Fibroblast of skin of scalp (primary cell): Measurements from ENCODE around the gene VGLL3.
A peak's percentile ranks its signal among the peaks of the same experiment; 100 is the strongest.

Experiments used
- DNase-seq: peaks from one replicate; pipeline ENCODE4 v3.0.0-alpha.2; 2013

The VGLL3 gene

DNA sequence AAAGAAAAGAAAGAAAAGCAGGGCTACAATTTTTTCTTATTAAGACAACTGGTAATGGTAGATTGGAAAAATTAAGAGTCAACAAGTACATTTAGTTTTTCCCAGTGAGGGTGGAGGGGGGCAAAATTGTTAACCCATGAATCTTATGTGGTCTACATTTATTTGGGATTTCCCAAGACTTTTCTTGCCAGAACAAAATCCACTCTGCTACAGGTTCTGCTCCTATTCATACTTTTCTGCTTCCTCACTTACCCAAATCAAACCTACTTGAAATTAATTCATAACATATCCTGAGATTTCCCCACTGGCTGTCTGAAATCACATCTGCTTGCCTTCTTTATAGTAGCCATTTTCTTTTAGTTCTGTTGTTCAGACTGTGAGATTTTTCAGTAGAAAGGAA lies 41.1 kb downstream of the VGLL3 start:
- DNase-seq, result peak; percentile 75

DNA sequence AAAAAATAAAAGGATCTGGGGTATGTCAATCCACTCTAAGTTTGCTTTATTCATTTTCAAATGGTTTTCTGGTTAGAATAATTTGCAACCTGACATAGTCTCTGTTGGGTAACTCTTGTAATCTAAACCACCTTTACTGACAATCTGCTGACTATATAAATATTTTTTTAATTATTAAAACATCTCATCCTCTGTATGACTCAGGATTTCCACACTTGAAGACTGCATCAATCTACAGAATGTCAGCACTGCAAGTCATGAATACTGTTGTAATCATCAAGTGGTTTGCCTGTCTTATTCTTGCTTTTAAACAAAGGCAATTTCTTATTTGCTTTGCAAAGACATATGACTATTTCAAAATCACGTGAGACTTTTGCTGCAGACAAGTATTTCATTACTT lies 42.1 kb downstream of the VGLL3 start:
- DNase-seq, result peak; percentile 92

DNA sequence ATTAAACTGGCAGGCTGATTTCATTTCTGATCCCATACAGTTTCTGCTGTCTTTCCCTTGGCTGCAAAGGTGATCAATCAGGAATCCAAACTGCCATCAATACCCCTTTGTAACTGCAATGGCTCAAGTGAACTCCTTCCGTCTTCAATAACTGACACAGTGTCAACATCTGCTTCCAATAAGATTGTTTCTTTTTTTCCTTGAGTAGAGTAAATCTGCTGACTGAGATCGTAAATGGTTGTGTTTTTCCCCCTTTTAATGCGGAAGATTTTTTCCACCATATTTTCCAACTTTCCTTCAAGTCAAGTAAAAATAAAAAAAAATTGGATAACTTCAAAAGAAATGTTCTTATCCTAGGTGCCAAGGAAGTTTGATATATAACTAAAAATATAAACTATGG lies 48.7 kb downstream of the VGLL3 start:
- no peak for DNase-seq

DNA sequence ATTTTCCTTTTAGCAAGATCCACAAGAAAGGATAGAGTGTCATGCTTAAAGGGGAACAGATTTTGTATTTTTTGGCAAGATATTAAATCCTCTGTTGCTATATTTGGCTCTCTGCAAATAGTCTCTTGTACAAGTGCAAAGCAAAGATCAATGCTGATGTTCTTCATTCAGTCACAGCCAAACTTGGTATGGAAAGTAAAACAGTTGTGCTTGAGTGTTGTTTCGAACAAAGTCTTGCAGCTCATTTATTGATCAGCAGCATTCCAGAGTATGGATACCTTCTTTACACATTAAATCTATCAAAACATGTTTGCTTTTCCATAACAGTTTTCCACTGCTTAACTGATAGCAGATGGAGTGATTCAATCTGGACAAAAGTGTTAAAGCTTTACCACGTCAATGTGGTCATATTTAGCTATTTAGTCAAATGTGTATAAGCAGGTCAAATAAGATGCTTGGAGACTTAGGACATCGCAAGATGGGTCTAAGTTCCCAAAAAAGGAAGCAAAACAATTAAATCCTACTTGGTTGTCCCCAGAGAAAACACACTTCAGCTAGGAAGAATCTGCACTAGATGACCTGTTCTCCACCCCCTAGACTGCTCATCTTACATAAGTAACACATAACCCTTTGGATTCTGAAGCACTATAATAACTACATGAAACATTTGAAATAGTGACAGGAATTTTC lies 52.4 kb downstream of the VGLL3 start:
- peak; percentile 99 for DNase-seq

DNA sequence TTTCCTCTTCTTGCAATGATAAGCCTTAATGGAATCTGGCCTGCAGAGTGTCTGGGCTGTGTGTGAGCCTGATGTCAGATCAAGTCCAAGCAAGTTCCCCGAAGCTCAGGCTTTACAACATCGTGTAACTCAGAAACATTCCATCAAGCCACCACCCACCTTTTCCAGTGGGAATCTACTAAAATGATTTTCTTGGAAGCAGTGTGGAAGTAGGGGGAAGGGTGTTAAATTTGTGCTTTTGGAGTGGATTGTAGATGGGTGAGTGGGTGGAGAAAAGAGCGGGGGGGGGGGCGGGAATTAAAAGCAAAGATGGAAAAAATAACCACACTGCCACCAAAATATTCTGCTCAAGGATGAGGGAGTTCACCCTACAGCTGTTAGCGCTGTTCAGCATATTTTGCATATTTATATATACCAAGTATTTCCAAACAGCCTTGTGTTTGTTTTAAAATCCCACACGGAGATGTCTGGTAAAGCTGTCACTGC lies 53.6 kb downstream of the VGLL3 start:
- peak; percentile 99 for DNase-seq

DNA sequence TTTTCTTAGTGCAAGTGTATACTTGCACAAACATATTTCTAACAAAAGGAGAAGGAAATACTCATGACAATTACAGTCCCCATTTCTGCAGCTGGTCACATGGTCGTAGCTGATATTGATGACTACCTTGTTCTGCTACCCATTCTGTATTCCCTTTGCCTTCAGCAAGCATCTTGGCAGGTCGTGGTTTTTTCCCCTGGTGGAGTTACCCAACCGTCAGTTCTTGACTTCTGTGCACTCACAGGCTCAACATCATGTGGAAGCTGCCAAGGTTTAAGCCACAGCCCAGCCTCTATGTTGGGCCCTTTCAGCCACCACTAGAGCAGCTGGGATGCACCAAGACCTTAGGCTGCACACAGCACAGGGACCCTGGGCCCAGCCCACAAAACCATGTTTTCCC lies 56.1 kb downstream of the VGLL3 start:
- peak; percentile 56 for DNase-seq

DNA sequence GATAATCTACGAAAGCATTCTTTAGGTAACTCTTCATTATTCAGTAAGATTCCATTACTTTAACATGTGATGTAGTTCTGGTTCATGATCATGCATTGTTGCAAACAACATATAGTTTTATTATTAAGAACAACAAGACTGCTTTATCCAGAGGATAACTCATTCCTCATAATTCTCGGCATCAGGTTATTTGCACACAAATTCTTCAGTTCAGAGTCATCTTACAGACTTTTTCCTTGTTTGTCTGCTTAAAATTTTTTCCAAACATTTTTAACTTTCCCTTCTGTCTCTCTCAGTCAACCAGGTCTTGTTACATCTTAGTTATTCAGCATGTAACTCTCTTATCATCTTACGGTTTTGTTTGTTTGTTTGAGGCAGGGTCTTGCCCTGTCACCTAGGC lies 60.1 kb downstream of the VGLL3 start:
- peak; percentile 65 for DNase-seq

DNA sequence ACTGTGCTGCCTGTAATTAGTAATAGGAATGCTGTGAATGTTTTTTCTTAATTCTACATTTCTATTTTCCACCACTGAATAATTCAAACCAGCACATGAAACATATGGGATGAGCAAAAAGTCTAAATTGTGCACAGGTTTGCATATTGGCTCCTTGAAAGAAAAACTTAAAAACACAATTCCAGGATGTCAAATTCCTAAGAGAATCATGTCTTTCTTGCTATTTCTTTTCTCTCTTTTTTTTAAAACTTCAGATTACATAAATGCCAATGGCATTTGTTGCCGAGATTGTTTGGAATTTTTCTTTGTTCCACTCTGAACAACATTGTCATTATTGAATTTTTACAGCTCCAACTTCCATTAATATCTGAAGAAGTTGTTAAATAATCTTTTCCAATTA lies 60.8 kb downstream of the VGLL3 start:
- DNase-seq, result peak; percentile 66

DNA sequence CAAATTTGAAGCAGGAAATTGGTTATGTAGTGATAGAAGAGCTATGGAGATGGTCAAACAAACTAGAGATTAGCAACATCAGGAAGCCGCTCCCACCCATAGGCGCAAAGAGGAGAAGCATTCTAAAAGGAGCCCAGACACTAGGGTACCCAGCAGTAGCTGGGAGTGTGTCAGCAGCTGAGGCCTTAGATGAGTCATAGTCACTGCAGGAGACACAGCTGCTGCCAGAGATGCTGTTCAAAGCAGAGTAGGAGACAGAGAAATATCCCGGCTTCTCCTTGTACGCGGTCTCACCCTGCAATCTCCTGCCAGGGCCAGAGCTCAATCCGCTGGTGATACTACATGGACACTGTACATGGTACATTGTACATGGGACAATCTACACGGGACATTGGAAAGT lies 61.9 kb downstream of the VGLL3 start:
- peak; percentile 83 for DNase-seq

DNA sequence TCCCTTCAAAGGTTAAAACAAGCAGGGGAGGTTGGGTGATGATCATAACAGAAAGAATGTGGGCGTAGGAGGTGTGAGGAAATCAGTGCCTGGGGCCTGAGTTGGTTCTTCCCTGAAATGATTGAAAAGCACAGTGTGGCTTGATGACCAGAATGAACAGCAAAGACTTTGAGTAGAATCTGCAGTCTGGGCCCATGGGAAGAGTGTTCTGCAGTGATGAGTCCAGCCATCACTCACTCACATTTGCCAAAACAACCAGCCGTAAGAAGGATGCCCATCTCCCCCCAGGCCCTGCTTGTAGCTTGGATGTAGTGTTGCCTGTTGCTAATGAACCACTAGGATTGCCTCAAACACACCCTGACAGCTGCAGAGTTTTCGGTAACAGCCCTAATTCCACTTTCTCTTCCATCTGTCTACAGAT lies 67.9 kb downstream of the VGLL3 start:
- DNase-seq, result peak; percentile 70

DNA sequence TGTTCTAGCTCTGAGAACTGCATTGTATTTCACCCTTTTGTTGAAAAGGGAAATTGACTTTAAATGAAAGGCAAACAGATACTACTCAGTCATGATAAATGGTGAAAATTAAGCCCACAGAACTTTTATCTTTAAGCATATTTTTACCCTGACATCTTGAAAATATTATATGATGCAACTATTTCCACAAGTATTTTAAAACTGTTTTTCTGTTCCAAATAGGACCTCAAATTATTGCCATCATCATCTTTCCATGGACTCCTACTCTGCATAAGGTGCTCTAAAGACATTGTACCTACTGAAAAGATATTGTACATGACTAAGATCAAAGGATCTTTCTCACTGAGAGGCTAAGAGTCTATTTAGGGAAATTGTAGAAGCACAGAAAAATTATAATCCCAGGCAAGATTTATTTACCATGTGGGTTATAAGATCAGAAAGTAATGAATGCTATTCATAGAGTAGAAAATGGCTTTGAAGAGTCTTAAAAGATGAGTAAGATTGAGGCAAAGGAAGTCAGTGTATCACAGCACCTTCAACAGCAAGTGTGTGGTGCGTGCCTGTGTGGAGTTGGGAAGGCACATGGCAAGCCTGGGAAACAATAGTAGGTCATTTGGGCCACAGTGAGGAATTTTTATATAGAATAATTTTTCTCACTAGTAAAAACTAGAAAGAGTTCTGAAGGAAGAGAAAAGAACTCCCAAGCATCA lies 68.8 kb downstream of the VGLL3 start:
- no peak for DNase-seq

DNA sequence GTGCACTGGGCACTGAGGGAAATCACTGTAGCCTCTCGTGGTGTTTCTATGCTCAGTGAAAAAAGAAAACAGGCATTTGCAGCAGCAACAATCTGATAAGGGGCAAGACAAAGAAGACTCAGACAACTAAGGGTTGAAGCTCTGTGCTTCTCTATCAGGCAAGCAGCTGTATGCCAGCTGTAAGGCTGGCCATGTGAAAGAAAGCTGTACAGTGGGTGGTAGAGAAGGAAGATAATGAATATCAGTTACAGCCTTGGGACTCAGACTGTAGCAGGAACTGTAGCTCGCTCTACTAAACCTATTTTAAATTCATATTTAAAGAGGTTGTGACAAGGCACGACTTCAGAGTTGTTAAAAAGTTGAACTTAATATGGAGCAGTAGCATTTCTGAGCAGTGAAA lies 76.3 kb downstream of the VGLL3 start:
- no peak for DNase-seq

DNA sequence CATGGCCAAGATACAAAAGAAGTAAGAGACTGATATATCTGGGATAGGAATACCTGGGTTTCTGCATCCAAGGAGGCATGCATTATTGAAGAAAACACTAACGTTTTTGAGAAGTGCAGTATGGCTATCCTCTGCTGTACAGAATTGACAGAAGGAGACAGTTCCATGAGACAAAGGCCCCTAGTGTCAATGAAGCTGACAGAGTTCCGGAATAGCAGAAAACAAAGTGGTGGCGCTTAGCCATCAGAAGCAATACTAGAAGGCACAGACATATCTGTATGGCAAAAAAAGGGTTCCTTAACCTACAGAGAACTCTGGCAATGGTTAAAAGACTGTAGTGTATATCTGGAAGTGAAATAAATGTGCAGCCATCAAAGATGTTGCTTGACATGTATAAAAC lies 77.8 kb downstream of the VGLL3 start:
- no peak for DNase-seq

DNA sequence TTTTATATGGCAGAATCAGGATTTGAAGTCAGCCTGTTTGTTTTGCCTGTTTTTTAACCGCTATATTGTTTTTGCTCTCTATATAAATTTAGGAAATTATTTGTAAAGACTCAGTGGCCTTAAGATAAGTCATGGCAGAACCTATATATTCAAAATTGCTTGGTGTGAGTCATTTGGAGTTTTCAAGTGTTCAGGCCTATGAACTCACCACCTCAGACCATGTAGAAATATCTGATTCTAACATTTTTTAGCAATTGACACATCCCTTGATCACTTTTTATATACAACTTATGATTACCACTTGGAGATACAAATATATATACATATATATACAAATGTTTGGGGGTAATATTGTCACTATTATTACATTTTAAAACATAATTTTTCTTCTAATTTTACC lies 95.7 kb downstream of the VGLL3 start:
- peak; percentile 38 for DNase-seq

DNA sequence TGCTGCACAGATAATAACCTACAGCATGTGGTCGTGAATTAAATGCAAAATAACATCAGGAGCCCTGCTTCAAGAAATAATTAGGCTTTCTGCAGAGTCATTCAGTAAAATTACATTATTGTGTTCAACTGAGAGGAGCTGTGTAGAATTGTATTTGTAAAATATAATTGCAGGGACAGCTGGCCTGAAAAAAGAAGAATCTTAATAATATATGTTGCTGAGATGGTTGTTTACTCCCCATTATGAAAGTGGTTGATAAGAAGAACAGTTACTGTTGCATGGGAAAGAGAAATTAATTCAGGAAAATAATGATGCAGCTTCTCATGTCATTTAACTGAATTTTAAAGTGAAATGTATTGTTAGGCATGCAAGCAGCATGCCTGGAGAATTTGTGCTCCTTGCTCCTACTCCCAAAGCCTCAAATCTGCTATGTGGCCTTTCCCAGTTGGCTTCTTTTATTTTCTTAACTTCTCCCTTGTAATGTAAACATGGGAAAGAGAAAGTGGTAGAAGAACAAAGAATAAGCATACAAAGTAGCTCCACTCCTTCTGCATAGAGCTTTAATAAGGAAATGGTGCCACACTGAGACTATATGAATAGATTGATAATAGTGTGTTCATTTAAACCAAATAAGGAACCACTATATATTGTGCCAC lies 100.1 kb downstream of the VGLL3 start:
- DNase-seq, result peak; percentile 49
